GM12878 (cell line): ENCODE results near the gene FCN2. TPM values are rescaled to one million over a fixed set of nuclear protein-coding genes. Genes with fewer than 3 reads are reported as not detected.

Experiments
- ATAC-seq: fragments of 200-7000 bp; cut with Tn5 transposase; 3 replicates; pipeline ENCODE4 v1.9.1; 2020; ENCODE audit warnings: mild to moderate bottlenecking, moderate library complexity
- BruUV-seq: library from RNA; stranded (reverse); fragments of 400-500 nt; replicated peaks from 2 replicates; lab custom pipeline; 2021; lab: Mats Ljungman, UMichigan
- CTCF ChIA-PET: fragments of 300-600 bp; sonication (Branson Sonifier 250); formaldehyde crosslinking; extraction: SDS; loops from one replicate; lab custom pipeline; 2021; ENCODE audit warnings: inconsistent platforms; lab: Yijun Ruan, JAX
- POLR2A ChIA-PET: fragments of 350-600 bp; formaldehyde crosslinking; extraction: SDS; loops from one replicate; lab custom pipeline; 2021; ENCODE audit warnings: inconsistent platforms; lab: Charles Lee
- RAD21 ChIA-PET: fragments of 300-600 bp; sonication (Branson Sonifier 250); formaldehyde crosslinking; loops from one replicate; lab custom pipeline; 2023; ENCODE audit warnings: antibody characterized with exemption; ENCODE audit not compliant: unreplicated experiment; lab: Charles Lee
- SMC1A ChIA-PET: fragments of 300-600 bp; sonication (Branson Sonifier 250); formaldehyde crosslinking; loops from one replicate; lab custom pipeline; 2023; ENCODE audit not compliant: unreplicated experiment, uncharacterized antibody; lab: Charles Lee
- DNase-seq: peaks from one replicate; pipeline ENCODE4 v3.0.0-alpha.2; 2011; ENCODE audit warnings: low read depth, low spot score
- FAIRE-seq: peaks from 3 replicates; lab custom pipeline; 2011; peaks lifted over from hg19 to GRCh38; lab: Jason Lieb, UNC
- H2AFZ ChIP-seq: 2 replicates; pipeline ENCODE4 v1.6.0; 2011; ENCODE audit warnings: low read depth, low read length, control low read depth; ENCODE audit not compliant: control insufficient read depth
- H3K27ac ChIP-seq: 2 replicates; pipeline ENCODE4 v1.5.1; 2011; ENCODE audit warnings: control low read depth; ENCODE audit not compliant: control insufficient read depth, insufficient read depth
- H3K27me3 ChIP-seq, 2 experiments: replicated peaks in 1 of 2; 2 replicates each; pipeline versions ENCODE4 v1.6.0 to v1.6.1; 2011; ENCODE audit warnings: low read length in 1 of 2; ENCODE audit not compliant: control insufficient read depth in 2 of 2, insufficient read depth in 2 of 2
- H3K36me3 ChIP-seq, 2 experiments: 2 replicates each; pipeline ENCODE4 v1.5.1; 2011; ENCODE audit warnings: low read length in 1 of 2; ENCODE audit not compliant: control insufficient read depth in 2 of 2, insufficient read depth in 2 of 2
- H3K4me1 ChIP-seq: 2 replicates; pipeline ENCODE4 v1.6.1; 2011; ENCODE audit warnings: mild to moderate bottlenecking, low read length, moderate library complexity, mixed read lengths; ENCODE audit not compliant: control insufficient read depth, insufficient read depth
- H3K4me2 ChIP-seq: 2 replicates; pipeline ENCODE4 v1.6.0; 2011; ENCODE audit warnings: control low read depth; ENCODE audit not compliant: control insufficient read depth, insufficient read depth
- H3K4me3 ChIP-seq: fragments of 200-600 bp; sonication (generic); 2 replicates; pipeline ENCODE4 v1.5.1; 2016
- H3K79me2 ChIP-seq: 2 replicates; pipeline ENCODE4 v1.6.0; 2011; ENCODE audit warnings: low read length; ENCODE audit not compliant: control insufficient read depth, insufficient read depth
- H3K9ac ChIP-seq: 2 replicates; pipeline ENCODE4 v1.8.0; 2011; ENCODE audit warnings: low read length, control low read depth, mixed read lengths; ENCODE audit not compliant: control insufficient read depth, insufficient read depth
- H3K9me3 ChIP-seq: replicated peaks from 3 replicates; pipeline ENCODE4 v1.5.1; 2011; ENCODE audit warnings: mild to moderate bottlenecking, low read length; ENCODE audit not compliant: control insufficient read depth, insufficient read depth
- H4K20me1 ChIP-seq: 2 replicates; pipeline ENCODE4 v1.6.0; 2011; ENCODE audit not compliant: control insufficient read depth, insufficient read depth
- BMI1 ChIP-seq: fragments of 450-650 bp; IDR thresholded peaks from 2 replicates; pipeline ENCODE4 v1.6.1; 2016; ENCODE audit warnings: mild to moderate bottlenecking, moderate library complexity, borderline replicate concordance
- CHD4 ChIP-seq: fragments of 200-600 bp; sonication (generic); IDR thresholded peaks from 2 replicates; pipeline ENCODE4 v1.6.1; 2016; ENCODE audit warnings: mild to moderate bottlenecking
- ETV6 ChIP-seq, 2 experiments: fragments of 450-650 bp in 1 of 2; IDR thresholded peaks in 1 of 2; conservative IDR thresholded peaks in 1 of 2; 2 replicates each; pipeline ENCODE4 v1.6.1; 2014; ENCODE audit warnings: antibody characterized with exemption in 1 of 2, borderline replicate concordance in 1 of 2, low read depth in 1 of 2, mild to moderate bottlenecking in 1 of 2, moderate library complexity in 1 of 2
- EZH2 ChIP-seq: IDR thresholded peaks from 2 replicates; pipeline ENCODE4 v1.6.1; 2012; ENCODE audit warnings: low read depth, mild to moderate bottlenecking, control low read depth, inconsistent platforms, low read length, borderline replicate concordance; ENCODE audit not compliant: control insufficient read depth
- HDGF ChIP-seq: fragments of 450-650 bp; IDR thresholded peaks from 2 replicates; pipeline ENCODE4 v1.6.1; 2016; ENCODE audit warnings: antibody characterized with exemption
- JUND ChIP-seq: IDR thresholded peaks from 2 replicates; pipeline ENCODE4 v1.6.1; 2012; ENCODE audit warnings: low read depth, mild to moderate bottlenecking, low read length, improper control_type of control experiment, moderate library complexity
- POLR2A ChIP-seq: IDR thresholded peaks from 2 replicates; pipeline ENCODE4 v1.6.1; 2011; ENCODE audit warnings: low read depth, mild to moderate bottlenecking, low read length
- SMC3 ChIP-seq: IDR thresholded peaks from 2 replicates; pipeline ENCODE4 v1.6.1; 2011; ENCODE audit warnings: low read length, improper control_type of control experiment, borderline replicate concordance
- TAF1 ChIP-seq: IDR thresholded peaks from 2 replicates; pipeline ENCODE4 v1.6.1; 2011; ENCODE audit warnings: mild to moderate bottlenecking, low read depth, low read length, borderline replicate concordance
- ZBTB4 ChIP-seq: fragments of 450-650 bp; formaldehyde crosslinking; IDR thresholded peaks from 2 replicates; pipeline ENCODE4 v1.4.0; 2022; ENCODE audit warnings: mild to moderate bottlenecking, moderate library complexity
- WGBS: methylation state at CpG from one replicate; pipeline ENCODE4 v1.1.6; 2016; ENCODE audit warnings: low lambda C conversion rate; ENCODE audit not compliant: insufficient replicate concordance, insufficient coverage; ENCODE audit errors: missing lambda C conversion rate; 5-methylcytosine and 5-hydroxymethylcytosine counted together
- in situ Hi-C: fragments of 300-500 bp; cut with MboI; formaldehyde crosslinking; loops from 9 replicates; pipeline ENCODE4 v1.14.3; 2018; ENCODE audit warnings: mixed read lengths
- intact Hi-C: fragments of 100-400 bp; cut with micrococcal nuclease; formaldehyde crosslinking; loops from one replicate; pipeline ENCODE4 v1.14.2; 2022; ENCODE audit not compliant: unreplicated experiment
- polyA plus RNA-seq, 11 experiments: library from polyadenylated mRNA; depleted of rRNA in 4 of 11; unstranded in 6 of 11; stranded (reverse) in 5 of 11; fragments of >200 nt; fragmentation: Nextera tagmentation in 4 of 11; fragmentation: Illumina TruSeq in 1 of 11; extraction: Ambion mirVana in 4 of 11; extraction: Trizol in 1 of 11; gene quantifications; 1 replicate in 1 of 11; 2 replicates in 10 of 11; pipeline versions ENCODE4 v1.2.1 to v1.2.3, GENCODE V29; 2011 to 2016; ENCODE audit warnings: inconsistent platforms in 2 of 11, missing spikeins in 2 of 11, low read depth in 1 of 11
- total RNA-seq, 4 experiments: library from RNA; depleted of rRNA in 3 of 4; stranded (reverse); fragments of >200 nt in 3 of 4; fragmentation: Illumina TruSeq in 1 of 4; extraction: Trizol in 1 of 4; gene quantifications; 2 replicates each; pipeline versions ENCODE4 v1.2.1 to v1.2.3, GENCODE V29; 2013 to 2021

The FCN2 gene
- total and polyA plus RNA-seq, 10 of the 15 experiments (the other 5 are each of a cell fraction or from before 2014, with no cell fraction given), result not detected

GRCh38 chr9:134913041-134913712 lies 32.6 kb downstream of the FCN2 start:
- CTCF ChIA-PET, result no interaction called here

More at GRCh38 chr9:134913041-134913712, 32.6 kb downstream of the FCN2 start:
- ChIA-PET RAD21 (no interaction called here), POLR2A (no interaction called here)
- no peak for FAIRE-seq
- no peak overlapping the region for H3K4me2 ChIP-seq
- no peaks in the 10 kb centered on the region for H3K4me1 ChIP-seq
- intact Hi-C loops, result no loop called here
- H2AFZ ChIP-seq, result no peak overlapping the region
- H3K27ac ChIP-seq, result no peak overlapping the region
- no peaks in the 10 kb centered on the region for H3K36me3 ChIP-seq
- TF ChIP-seq TAF1, result no peak
- TF ChIP-seq JUND, result no peak
- no peak for TF ChIP-seq HDGF
- no peak for TF ChIP-seq ETV6 (conservative IDR thresholded peaks at IDR 0.05 in 1 of 2, IDR thresholded peaks at IDR 0.05 in 1 of 2; ENCODE audit: borderline replicate concordance in 1 of 2, low read depth in 1 of 2)
- no peak for TF ChIP-seq EZH2
- TF ChIP-seq CHD4, result no peak
- TF ChIP-seq ZBTB4 (CRISPR knock-in tag), result no peak
- no peak for TF ChIP-seq BMI1
- no peak for TF ChIP-seq POLR2A
- no peak for TF ChIP-seq SMC3
- TF ChIP-seq, all 136 proteins: peak for 0
- no peaks in the 10 kb centered on the region for H4K20me1 ChIP-seq
- SMC1A ChIA-PET, result no interaction called here
- in situ Hi-C loops, result no loop called here
- H3K9ac ChIP-seq, result no peak overlapping the region
- no peak overlapping the region for H3K4me3 ChIP-seq
- H3K27me3 ChIP-seq, result 0 out of 4 replicates have a peak, but pooled peaks cover 0 to 3% of the 10 kb centered on the region in 2 experiments
- no peaks in the 10 kb centered on the region for H3K79me2 ChIP-seq
- ATAC-seq (no peak), DNase-seq (no peak)
- no peaks in the 10 kb centered on the region; the same call in 2 of the 3 replicates for H3K9me3 ChIP-seq
- WGBS, result 58% methylated on average over 20 of the region's 22 CpGs
- BruUV-seq, result no TSS peak
